Kidney (tissue), 14 donors: ENCODE results near the gene SLC13A1. TPM values are rescaled to one million over a fixed set of nuclear protein-coding genes. Genes with fewer than 3 reads are reported as not detected.
"Not testable (repeated sequence)": the region's sequence is repeated elsewhere in the genome, so short reads cannot be mapped to it uniquely, and the experiment has no call there.

Source experiments
- DNase-seq, 5 donors: peaks; one replicate each; pipeline ENCODE4 v3.0.0-alpha.2; 2013 to 2020
- FAIRE-seq: peaks from 2 replicates; lab custom pipeline; 2012; peaks lifted over from hg19 to GRCh38; lab: Jason Lieb, UNC
- H3K27ac ChIP-seq, 2 donors: one replicate each; pipeline ENCODE4 v1.7.0; 2013; ENCODE audit warnings: low read depth in 2 of 2, low read length in 2 of 2, inconsistent platforms in 1 of 2
- H3K27me3 ChIP-seq: one replicate; pipeline ENCODE4 v1.7.1; 2013; ENCODE audit warnings: low read length, inconsistent platforms; ENCODE audit not compliant: control insufficient read depth, insufficient read depth
- H3K36me3 ChIP-seq, 3 donors: one replicate each; pipeline versions ENCODE4 v1.7.0 to v1.7.1; 2013; ENCODE audit warnings: low read length in 3 of 3, control low read depth in 1 of 3, inconsistent platforms in 1 of 3; ENCODE audit not compliant: insufficient read depth in 3 of 3, control insufficient read depth in 2 of 3
- H3K4me1 ChIP-seq, 3 donors: one replicate each; pipeline versions ENCODE4 v1.7.0 to v1.7.1; 2013; ENCODE audit warnings: low read length in 3 of 3, inconsistent platforms in 1 of 3, low read depth in 1 of 3; ENCODE audit not compliant: control insufficient read depth in 2 of 3, insufficient read depth in 2 of 3
- H3K4me3 ChIP-seq, 3 donors: one replicate each; pipeline versions ENCODE4 v1.7.0 to v1.8.1; 2013; ENCODE audit warnings: low read length in 3 of 3, control low read depth in 1 of 3, inconsistent platforms in 1 of 3
- H3K9ac ChIP-seq, 3 donors: one replicate each; pipeline versions ENCODE4 v1.7.0 to v1.7.1; 2013; ENCODE audit warnings: low read length in 3 of 3, control low read depth in 1 of 3, inconsistent platforms in 1 of 3
- H3K9me3 ChIP-seq, 3 donors: one replicate each; pipeline versions ENCODE4 v1.7.0 to v1.7.1; 2013; ENCODE audit warnings: low read length in 3 of 3, control low read depth in 1 of 3, inconsistent platforms in 1 of 3; ENCODE audit not compliant: control insufficient read depth in 2 of 3, insufficient read depth in 1 of 3
- CTCF ChIP-seq: IDR thresholded peaks from 3 replicates; pipeline ENCODE4 v1.5.1; 2012; ENCODE audit warnings: mild to moderate bottlenecking, moderate library complexity, borderline replicate concordance; ENCODE audit not compliant: insufficient read depth; ENCODE audit errors: extremely low read depth
- intact Hi-C: fragments of 100-400 bp; cut with DNase I; formaldehyde crosslinking; loops from one replicate; pipeline ENCODE4 v1.11.1; 2022
- polyA plus RNA-seq: library from polyadenylated mRNA; stranded (reverse); fragments of 350-450 nt; fragmentation: Illumina TruSeq; extraction: RNeasy Lipid Tissue Mini Kit (QIAGEN cat#74804); gene quantifications from one replicate; pipeline ENCODE4 v1.2.3, GENCODE V29; 2014; ENCODE audit warnings: low read depth, low replicate concordance; ENCODE audit not compliant: insufficient read depth
- total RNA-seq: library from RNA; stranded (reverse); fragmentation: NEBNext Ultra II Directional; extraction: Animal tissue kit (Norgen Biotek cat#: 25700); gene quantifications from one replicate; pipeline ENCODE4 v1.2.1, GENCODE V29; 2021
- donor health status: control.
- donor health status: control.
- donor health status: control.
- donor health status: control.
- donor health status: control.
- donor health status: DM: yes; HTN: yes; CAD: no.
- donor health status: Normal renal cell carcinoma (clear cell type).

The SLC13A1 gene
- total and polyA plus RNA-seq, 2 donors from 2014 or later, result 10.1 to 17.0 TPM

GRCh38 chr7:123090456-123090855, 109.3 kb downstream of the SLC13A1 start:
- TF ChIP-seq CTCF, result no peak
- DNase-seq (no peak), FAIRE-seq (no peak)
- no peaks in the 10 kb centered on the region for H3K4me1 ChIP-seq
- intact Hi-C loops, result no loop called here
- H3K27me3 ChIP-seq, result no peaks in the 10 kb centered on the region
- H3K36me3 ChIP-seq, result no peaks in the 10 kb centered on the region
- H3K9me3 ChIP-seq, result peaks cover 0 to 4% (median 0%) of the 10 kb centered on the region in 3 donors
- H3K9ac ChIP-seq, result no peak overlapping the region
- no peak overlapping the region for H3K4me3 ChIP-seq
- H3K27ac ChIP-seq, result no peak overlapping the region

DNA sequence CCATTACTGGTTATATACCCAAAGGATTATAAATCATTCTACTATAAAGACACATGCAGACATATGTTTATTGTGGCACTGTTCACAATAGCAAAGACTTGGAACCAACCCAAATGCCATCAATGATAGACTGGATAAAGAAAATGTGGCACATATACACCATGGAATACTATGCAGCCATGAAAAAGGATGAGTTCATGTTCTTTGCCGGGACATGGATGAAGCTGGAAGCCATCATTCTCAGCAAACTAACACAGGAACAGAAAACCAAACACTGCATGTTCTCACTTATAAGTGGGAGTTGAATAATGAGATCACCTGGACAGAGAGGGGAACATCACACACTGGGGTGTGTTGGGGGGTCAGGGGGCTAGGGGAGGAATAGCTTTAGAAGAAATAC, 112.9 kb downstream of the SLC13A1 start:
- H3K9me3 ChIP-seq, H3K9ac ChIP-seq, intact Hi-C loops, H3K4me1 ChIP-seq, H3K4me3 ChIP-seq, H3K36me3 ChIP-seq, FAIRE-seq, H3K27ac ChIP-seq, DNase-seq, H3K27me3 ChIP-seq: not testable (repeated sequence)

GRCh38 chr7:123084861-123085260, 114.9 kb downstream of the SLC13A1 start:
- H3K27ac ChIP-seq, DNase-seq, H3K4me3 ChIP-seq, H3K36me3 ChIP-seq, intact Hi-C loops, H3K9me3 ChIP-seq, H3K27me3 ChIP-seq, FAIRE-seq, H3K4me1 ChIP-seq, H3K9ac ChIP-seq: not testable (repeated sequence)

- DNase-seq (no peak), FAIRE-seq (no peak)
- Histone ChIP-seq H3K4me3 (no peak overlapping the region), H3K27me3 (no peaks in the 10 kb centered on the region), H3K36me3 (no peaks in the 10 kb centered on the region), H3K9ac (no peak overlapping the region), H3K4me1 (no peaks in the 10 kb centered on the region), H3K27ac (no peak overlapping the region), H3K9me3 (no peaks in the 10 kb centered on the region)
- no peak for TF ChIP-seq CTCF
- intact Hi-C loops, result no loop called here
Observed at GRCh38 chr7:123079021-123079420, 120.7 kb downstream of the SLC13A1 start.
